Dermis blood vessel endothelial cell (primary cell): ENCODE measurements around the gene LEF1. TPM values are rescaled to one million over a fixed set of nuclear protein-coding genes. Genes with fewer than 3 reads are reported as not detected.

ENCODE experiments used
- total RNA-seq: library from RNA; depleted of rRNA; stranded (reverse); fragments of >200 nt; gene quantifications from 2 replicates; pipeline ENCODE4 v1.2.3, GENCODE V29; 2014

LEF1 gene
- total RNA-seq, 1 donor from 2014 or later = 0.68 TPM

Other genes with a start within 250 kb of the LEF1 start
- gene CYP2U1, start 237.4 kb downstream of the LEF1 start, total RNA-seq = 7.4 and 7.7 TPM in 2 replicates
- 6.3 and 18.0 TPM in 2 replicates for gene HADH, start 179.0 kb downstream of the LEF1 start, total RNA-seq